Skeletal muscle satellite cell (primary cell): ENCODE results near the gene CPA2.
"Not testable (repeated sequence)": the region's sequence is repeated elsewhere in the genome, so short reads cannot be mapped to it uniquely, and the experiment has no call there.

Experiments used
- H3K27me3 ChIP-seq: 2 replicates; pipeline ENCODE4 v1.7.0; 2013; ENCODE audit warnings: low read length; ENCODE audit not compliant: control insufficient read depth, insufficient read depth
- H3K36me3 ChIP-seq: 2 replicates; pipeline ENCODE4 v1.7.0; 2013; ENCODE audit warnings: mild to moderate bottlenecking, control low read depth, low read length; ENCODE audit not compliant: insufficient read depth
- H3K4me1 ChIP-seq: 2 replicates; pipeline ENCODE4 v1.7.0; 2013; ENCODE audit warnings: low read length; ENCODE audit not compliant: control insufficient read depth, insufficient read depth
- H3K4me2 ChIP-seq: 2 replicates; pipeline ENCODE4 v1.7.0; 2013; ENCODE audit warnings: mild to moderate bottlenecking, low read length
- H3K4me3 ChIP-seq: 2 replicates; pipeline ENCODE4 v1.7.0; 2013; ENCODE audit warnings: low read length
- H3K9ac ChIP-seq: 2 replicates; pipeline ENCODE4 v1.7.0; 2013; ENCODE audit warnings: mild to moderate bottlenecking, low read depth, low read length, moderate library complexity
- H3K9me3 ChIP-seq: replicated peaks from 2 replicates; pipeline ENCODE4 v1.7.0; 2013; ENCODE audit warnings: mild to moderate bottlenecking, control low read depth, low read length

Gene CPA2

GRCh38 chr7:130231792-130232191, 34.9 kb upstream of the CPA2 start:
- H3K4me1 ChIP-seq: no peaks in the 10 kb centered on the region

GRCh38 chr7:130232209-130232608, 34.5 kb upstream of the CPA2 start:
- Histone ChIP-seq H3K4me3 (no peak overlapping the region), H3K36me3 (no peaks in the 10 kb centered on the region), H3K27me3 (peaks cover 6% of the 10 kb centered on the region), H3K9me3 (no peaks in the 10 kb centered on the region), H3K4me2 (no peak overlapping the region), H3K4me1 (no peaks in the 10 kb centered on the region), H3K9ac (no peak overlapping the region)

More at GRCh38 chr7:130231792-130232191, 34.9 kb upstream of the CPA2 start:
- Histone ChIP-seq H3K4me2 (no peak overlapping the region), H3K9ac (no peak overlapping the region), H3K27me3 (peaks cover 2% of the 10 kb centered on the region), H3K4me3 (no peak overlapping the region), H3K9me3 (no peaks in the 10 kb centered on the region), H3K36me3 (no peaks in the 10 kb centered on the region)

DNA sequence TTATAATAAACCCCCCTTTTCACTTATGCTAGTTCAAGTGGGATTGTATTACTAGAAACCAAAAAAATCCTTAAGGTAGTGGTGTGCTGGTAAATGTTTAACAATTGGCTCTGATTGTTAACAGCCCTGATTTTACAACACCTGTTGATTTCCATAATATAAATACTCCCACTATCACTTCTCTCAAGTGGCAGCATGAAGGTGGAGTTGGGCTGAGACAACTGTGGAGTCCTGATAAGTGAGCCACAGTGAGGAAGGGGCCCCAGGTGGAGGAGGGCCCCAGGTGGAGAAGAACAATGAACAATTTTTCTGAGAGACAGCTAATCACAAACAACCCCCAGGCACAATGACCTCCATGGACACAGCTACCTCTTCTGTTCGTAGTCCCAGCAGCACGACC, 32.6 kb upstream of the CPA2 start:
- no peak overlapping the region for H3K9ac ChIP-seq
- peaks cover 6% of the 10 kb centered on the region for H3K27me3 ChIP-seq
- no peaks in the 10 kb centered on the region for H3K4me1 ChIP-seq
- no peaks in the 10 kb centered on the region for H3K9me3 ChIP-seq
- no peak overlapping the region for H3K4me3 ChIP-seq
- no peak overlapping the region for H3K4me2 ChIP-seq
- H3K36me3 ChIP-seq: no peaks in the 10 kb centered on the region

DNA sequence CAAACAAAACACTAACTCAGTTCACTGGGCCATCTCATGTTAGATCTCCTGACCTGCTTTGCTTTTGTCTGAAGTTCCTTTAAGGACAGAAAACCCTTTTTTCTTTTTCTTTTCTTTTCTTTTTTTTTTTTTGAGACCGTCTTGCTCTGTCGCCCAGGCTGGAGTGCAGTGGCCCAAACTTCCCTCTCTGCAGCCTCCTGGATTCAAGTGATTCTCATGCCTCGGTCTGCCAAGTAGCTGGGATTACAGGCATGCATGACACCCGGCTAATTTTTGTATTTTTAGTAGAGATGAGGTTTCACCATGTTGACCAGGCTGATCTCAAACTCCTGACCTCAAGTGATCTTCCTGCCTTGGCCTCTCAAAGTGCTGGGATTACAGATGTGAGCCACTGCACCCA, 30.3 kb upstream of the CPA2 start:
- not testable (repeated sequence) for H3K9ac ChIP-seq, H3K4me1 ChIP-seq, H3K4me2 ChIP-seq, H3K9me3 ChIP-seq, H3K4me3 ChIP-seq, H3K36me3 ChIP-seq, H3K27me3 ChIP-seq

DNA sequence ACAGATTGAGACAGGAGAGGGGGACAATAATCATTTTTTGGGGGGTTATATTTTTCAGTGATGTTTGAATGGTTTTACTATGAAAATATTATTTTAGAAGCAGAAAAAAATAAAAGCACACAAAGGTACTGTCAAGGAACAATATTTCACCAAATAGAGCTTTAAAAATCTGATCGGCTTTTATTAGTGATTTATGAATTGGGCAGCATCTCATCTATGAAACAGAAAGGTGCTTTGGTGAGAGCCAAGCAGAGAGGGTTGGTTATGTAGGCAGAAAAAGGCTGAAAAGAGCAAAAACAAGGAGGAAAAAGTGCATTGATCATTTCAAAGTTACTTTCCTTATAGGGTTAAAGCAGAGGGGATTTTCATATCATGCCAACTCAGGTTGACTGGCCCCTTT, 26.4 kb upstream of the CPA2 start:
- Histone ChIP-seq H3K27me3 (peaks cover 12% of the 10 kb centered on the region), H3K36me3 (no peaks in the 10 kb centered on the region), H3K4me1 (no peaks in the 10 kb centered on the region), H3K4me3 (no peak overlapping the region), H3K9ac (no peak overlapping the region), H3K4me2 (no peak overlapping the region), H3K9me3 (no peaks in the 10 kb centered on the region)

- Histone ChIP-seq H3K36me3 (no peaks in the 10 kb centered on the region), H3K27me3 (peaks cover 6% of the 10 kb centered on the region), H3K4me3 (no peak overlapping the region), H3K9me3 (no peaks in the 10 kb centered on the region), H3K9ac (no peak overlapping the region), H3K4me1 (no peaks in the 10 kb centered on the region), H3K4me2 (no peak overlapping the region)
Measured at GRCh38 chr7:130242198-130243014, 24.3 kb upstream of the CPA2 start.

- H3K9ac ChIP-seq, H3K27me3 ChIP-seq, H3K4me1 ChIP-seq, H3K36me3 ChIP-seq, H3K9me3 ChIP-seq, H3K4me2 ChIP-seq, H3K4me3 ChIP-seq: not testable (repeated sequence)
Measured at GRCh38 chr7:130243486-130243885, 23.2 kb upstream of the CPA2 start.

GRCh38 chr7:130246491-130246890, 20.2 kb upstream of the CPA2 start:
- H3K4me1 ChIP-seq, H3K9ac ChIP-seq, H3K4me2 ChIP-seq, H3K4me3 ChIP-seq, H3K36me3 ChIP-seq, H3K9me3 ChIP-seq, H3K27me3 ChIP-seq: not testable (repeated sequence)

GRCh38 chr7:130248842-130249241, 17.8 kb upstream of the CPA2 start:
- H3K27me3 ChIP-seq, H3K4me3 ChIP-seq, H3K9ac ChIP-seq, H3K36me3 ChIP-seq, H3K4me1 ChIP-seq, H3K9me3 ChIP-seq, H3K4me2 ChIP-seq: not testable (repeated sequence)

DNA sequence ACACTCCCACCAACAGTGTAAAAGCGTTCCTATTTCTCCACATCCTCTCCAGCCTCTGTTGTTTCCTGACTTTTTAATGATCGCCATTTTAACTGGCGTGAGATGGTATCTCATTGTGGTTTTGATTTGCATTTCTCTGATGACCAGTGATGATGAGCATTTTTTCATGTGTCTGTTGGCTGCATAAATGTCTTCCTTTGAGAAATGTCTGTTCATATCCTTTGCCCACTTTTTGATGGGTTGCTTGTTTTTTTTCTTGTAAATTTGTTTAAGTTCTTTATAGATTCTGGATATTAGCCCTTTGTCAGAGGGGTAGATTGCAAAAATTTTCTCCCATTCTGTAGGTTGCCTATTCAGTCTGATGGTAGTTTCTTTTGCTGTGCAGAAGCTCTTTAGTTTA, 17.0 kb upstream of the CPA2 start:
- not testable (repeated sequence) for H3K9ac ChIP-seq, H3K9me3 ChIP-seq, H3K27me3 ChIP-seq, H3K4me1 ChIP-seq, H3K36me3 ChIP-seq, H3K4me3 ChIP-seq, H3K4me2 ChIP-seq

- no peak overlapping the region for H3K4me3 ChIP-seq
- H3K4me1 ChIP-seq: no peaks in the 10 kb centered on the region
- no peak overlapping the region for H3K4me2 ChIP-seq
- no peaks in the 10 kb centered on the region for H3K36me3 ChIP-seq
- peaks cover 2% of the 10 kb centered on the region for H3K9me3 ChIP-seq
- H3K27me3 ChIP-seq: no peaks in the 10 kb centered on the region
- no peak overlapping the region for H3K9ac ChIP-seq
Measured at GRCh38 chr7:130254555-130254954, 12.1 kb upstream of the CPA2 start.

GRCh38 chr7:130256704-130257103, 10.0 kb upstream of the CPA2 start:
- no peak overlapping the region for H3K4me3 ChIP-seq
- H3K4me1 ChIP-seq: no peaks in the 10 kb centered on the region
- H3K36me3 ChIP-seq: no peaks in the 10 kb centered on the region
- H3K9ac ChIP-seq: no peak overlapping the region
- no peak overlapping the region for H3K4me2 ChIP-seq
- peaks cover 6% of the 10 kb centered on the region for H3K9me3 ChIP-seq
- peaks cover 5% of the 10 kb centered on the region for H3K27me3 ChIP-seq
